ENCODE measurements around the gene CLPTM1L.
"Not testable (repeated sequence)": the region's sequence is repeated elsewhere in the genome, so short reads cannot be mapped to it uniquely, and the experiment has no call there.

The CLPTM1L gene

GRCh38 chr5:1342268-1342667 lies 2.6 kb downstream of the CLPTM1L start:
- Histone ChIP-seq H3K27ac (no peak overlapping the region), H3K4me3 (no peak overlapping the region), H3K9me3 (ENCODE audit: low read depth, low read length) (no peaks in the 10 kb centered on the region), H3K36me3 (ENCODE audit: insufficient read depth, low read length) (peaks cover 49% of the 10 kb centered on the region), H3K9ac (ENCODE audit: insufficient read length) (no peak overlapping the region)
- DNase-seq (ENCODE audit: low read depth, low spot score), result no peak
- no peak for TF ChIP-seq FOXP2 (optimal IDR thresholded peaks at IDR 0.05; ENCODE audit: control extremely low read depth, extremely low read length, insufficient read depth)
- TF ChIP-seq EZH2 (IDR thresholded peaks at IDR 0.05), result no peak
- no peak for TF ChIP-seq POLR2AphosphoS5 (IDR thresholded peaks at IDR 0.05; ENCODE audit: borderline replicate concordance, low read depth, low read length)

DNA sequence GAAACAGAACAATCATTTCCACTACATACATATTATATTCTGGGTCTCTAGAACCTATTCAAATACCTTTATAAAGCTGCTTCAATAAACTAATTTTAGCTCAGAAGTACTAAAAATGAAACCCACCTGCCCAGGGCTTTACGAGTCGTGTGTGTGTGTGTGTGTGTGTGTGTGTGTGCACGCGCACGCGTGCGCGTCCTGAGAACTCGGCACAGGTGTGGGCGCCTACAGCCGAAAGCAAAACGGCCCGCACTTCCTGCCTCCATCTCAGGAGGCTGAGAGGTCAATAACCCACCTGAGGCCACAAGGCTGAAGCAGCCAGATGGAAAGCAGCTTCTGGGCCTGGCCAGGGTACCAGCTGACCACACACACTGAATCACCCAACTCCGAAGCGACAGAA lies 3.0 kb downstream of the CLPTM1L start:
- Histone ChIP-seq H3K27ac (no peak overlapping the region), H3K36me3 (ENCODE audit: insufficient read depth, low read length) (peaks cover 53% of the 10 kb centered on the region), H3K9ac (ENCODE audit: insufficient read length) (no peak overlapping the region), H3K9me3 (ENCODE audit: low read depth, low read length) (no peaks in the 10 kb centered on the region), H3K4me3 (no peak overlapping the region)
- TF ChIP-seq FOXP2 (optimal IDR thresholded peaks at IDR 0.05; ENCODE audit: control extremely low read depth, extremely low read length, insufficient read depth) (no peak), POLR2AphosphoS5 (IDR thresholded peaks at IDR 0.05; ENCODE audit: borderline replicate concordance, low read depth, low read length) (no peak), EZH2 (IDR thresholded peaks at IDR 0.05) (no peak)
- no peak for DNase-seq (ENCODE audit: low read depth, low spot score)

DNA sequence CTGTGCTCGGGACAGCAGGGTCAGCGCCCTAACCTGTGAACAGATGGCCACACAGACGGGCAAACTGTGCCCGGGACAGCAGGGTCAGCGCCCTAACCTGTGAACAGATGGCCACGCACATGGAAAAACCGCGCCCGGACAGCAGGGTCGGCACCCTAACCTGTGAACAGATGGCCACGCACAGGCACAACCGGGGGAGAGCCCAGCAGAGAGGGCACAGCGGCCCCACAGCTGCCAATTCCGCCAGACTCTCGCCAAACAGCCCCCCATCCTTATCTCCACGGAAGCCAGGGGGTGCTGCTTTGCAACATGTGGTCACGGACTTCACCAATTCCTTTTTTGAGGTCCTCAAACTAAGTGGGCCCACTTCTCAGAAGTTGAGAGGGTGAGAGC lies 5.1 kb downstream of the CLPTM1L start:
- not testable (repeated sequence) for H3K9ac ChIP-seq (ENCODE audit: insufficient read length); DNase-seq (ENCODE audit: low read depth, low spot score); H3K9me3 ChIP-seq (ENCODE audit: low read depth, low read length); H3K4me3 ChIP-seq; H3K27ac ChIP-seq
- peaks cover 71% of the 10 kb centered on the region for H3K36me3 ChIP-seq (ENCODE audit: insufficient read depth, low read length)

DNA sequence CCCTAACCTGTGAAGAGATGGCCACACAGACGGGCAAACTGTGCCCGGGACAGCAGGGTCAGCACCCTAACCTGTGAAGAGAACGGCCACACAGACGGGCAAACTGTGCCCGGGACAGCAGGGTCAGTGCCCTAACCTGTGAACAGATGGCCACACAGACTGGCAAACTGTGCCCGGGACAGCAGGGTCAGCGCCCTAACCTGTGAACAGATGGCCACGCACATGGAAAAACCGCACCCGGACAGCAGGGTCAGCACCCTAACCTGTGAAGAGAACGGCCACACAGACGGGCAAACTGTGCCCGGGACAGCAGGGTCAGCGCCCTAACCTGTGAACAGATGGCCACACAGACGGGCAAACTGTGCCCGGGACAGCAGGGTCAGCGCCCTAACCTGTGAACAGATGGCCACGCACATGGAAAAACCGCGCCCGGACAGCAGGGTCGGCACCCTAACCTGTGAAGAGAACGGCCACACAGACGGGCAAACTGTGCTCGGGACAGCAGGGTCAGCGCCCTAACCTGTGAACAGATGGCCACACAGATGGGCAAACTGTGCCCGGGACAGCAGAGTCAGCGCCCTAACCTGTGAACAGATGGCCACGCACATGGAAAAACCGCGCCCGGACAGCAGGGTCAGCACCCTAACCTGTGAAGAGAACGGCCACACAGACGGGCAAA lies 5.6 kb downstream of the CLPTM1L start:
- H3K4me3 ChIP-seq; H3K9me3 ChIP-seq (ENCODE audit: low read depth, low read length); H3K9ac ChIP-seq (ENCODE audit: insufficient read length); H3K27ac ChIP-seq; DNase-seq (ENCODE audit: low read depth, low spot score): not testable (repeated sequence)
- H3K36me3 ChIP-seq (ENCODE audit: insufficient read depth, low read length), result peaks cover 72% of the 10 kb centered on the region

- Histone ChIP-seq H3K4me3 (no peak overlapping the region), H3K27ac (no peak overlapping the region), H3K36me3 (ENCODE audit: insufficient read depth, low read length) (peaks cover 79% of the 10 kb centered on the region), H3K9me3 (ENCODE audit: low read depth, low read length) (no peaks in the 10 kb centered on the region), H3K9ac (ENCODE audit: insufficient read length) (no peak overlapping the region)
- no peak for TF ChIP-seq POLR2AphosphoS5 (IDR thresholded peaks at IDR 0.05; ENCODE audit: borderline replicate concordance, low read depth, low read length)
- no peak for TF ChIP-seq FOXP2 (optimal IDR thresholded peaks at IDR 0.05; ENCODE audit: control extremely low read depth, extremely low read length, insufficient read depth)
- no peak for DNase-seq (ENCODE audit: low read depth, low spot score)
Observed at GRCh38 chr5:1338506-1339070, 6.3 kb downstream of the CLPTM1L start.

- Histone ChIP-seq H3K9ac (ENCODE audit: insufficient read length) (no peak overlapping the region), H3K36me3 (ENCODE audit: insufficient read depth, low read length) (peaks cover 79% of the 10 kb centered on the region), H3K9me3 (ENCODE audit: low read depth, low read length) (no peaks in the 10 kb centered on the region), H3K4me3 (no peak overlapping the region), H3K27ac (no peak overlapping the region)
- DNase-seq (ENCODE audit: low read depth, low spot score), result no peak
- TF ChIP-seq FOXP2 (optimal IDR thresholded peaks at IDR 0.05; ENCODE audit: control extremely low read depth, extremely low read length, insufficient read depth), result no peak
- TF ChIP-seq POLR2AphosphoS5 (IDR thresholded peaks at IDR 0.05; ENCODE audit: borderline replicate concordance, low read depth, low read length), result no peak
- TF ChIP-seq EZH2 (IDR thresholded peaks at IDR 0.05), result no peak
Observed at GRCh38 chr5:1338196-1338490, 6.8 kb downstream of the CLPTM1L start.

GRCh38 chr5:1337489-1338195 lies 7.3 kb downstream of the CLPTM1L start:
- Histone ChIP-seq H3K9ac (ENCODE audit: insufficient read length) (no peak overlapping the region), H3K9me3 (ENCODE audit: low read depth, low read length) (no peaks in the 10 kb centered on the region), H3K27ac (no peak overlapping the region), H3K36me3 (ENCODE audit: insufficient read depth, low read length) (peaks cover 79% of the 10 kb centered on the region), H3K4me3 (no peak overlapping the region)
- TF ChIP-seq FOXP2 (optimal IDR thresholded peaks at IDR 0.05; ENCODE audit: control extremely low read depth, extremely low read length, insufficient read depth) (no peak), POLR2AphosphoS5 (IDR thresholded peaks at IDR 0.05; ENCODE audit: borderline replicate concordance, low read depth, low read length) (no peak), EZH2 (IDR thresholded peaks at IDR 0.05) (no peak)
- no peak for DNase-seq (ENCODE audit: low read depth, low spot score)

- no peak overlapping the region for H3K27ac ChIP-seq
Observed at GRCh38 chr5:1336749-1337488, 8.0 kb downstream of the CLPTM1L start.

More at GRCh38 chr5:1336749-1337488, 8.0 kb downstream of the CLPTM1L start:
- Histone ChIP-seq H3K4me3 (no peak overlapping the region), H3K9ac (ENCODE audit: insufficient read length) (no peak overlapping the region), H3K36me3 (ENCODE audit: insufficient read depth, low read length) (peaks cover 79% of the 10 kb centered on the region), H3K9me3 (ENCODE audit: low read depth, low read length) (no peaks in the 10 kb centered on the region)
- no peak for TF ChIP-seq FOXP2 (optimal IDR thresholded peaks at IDR 0.05; ENCODE audit: control extremely low read depth, extremely low read length, insufficient read depth)
- no peak for TF ChIP-seq POLR2AphosphoS5 (IDR thresholded peaks at IDR 0.05; ENCODE audit: borderline replicate concordance, low read depth, low read length)
- no peak for TF ChIP-seq EZH2 (IDR thresholded peaks at IDR 0.05)
- DNase-seq (ENCODE audit: low read depth, low spot score), result no peak
